GM12872 (cell line): ENCODE data around the gene PERM1.

Experiments
- TF ChIP-seq, protein P1 (sequence below): IDR thresholded peaks from 3 replicates; pipeline ENCODE4 v1.5.1; 2011; ENCODE audit warnings: low read depth, mild to moderate bottlenecking, low read length, moderate library complexity; ENCODE audit not compliant: insufficient read depth

Gene PERM1

DNA sequence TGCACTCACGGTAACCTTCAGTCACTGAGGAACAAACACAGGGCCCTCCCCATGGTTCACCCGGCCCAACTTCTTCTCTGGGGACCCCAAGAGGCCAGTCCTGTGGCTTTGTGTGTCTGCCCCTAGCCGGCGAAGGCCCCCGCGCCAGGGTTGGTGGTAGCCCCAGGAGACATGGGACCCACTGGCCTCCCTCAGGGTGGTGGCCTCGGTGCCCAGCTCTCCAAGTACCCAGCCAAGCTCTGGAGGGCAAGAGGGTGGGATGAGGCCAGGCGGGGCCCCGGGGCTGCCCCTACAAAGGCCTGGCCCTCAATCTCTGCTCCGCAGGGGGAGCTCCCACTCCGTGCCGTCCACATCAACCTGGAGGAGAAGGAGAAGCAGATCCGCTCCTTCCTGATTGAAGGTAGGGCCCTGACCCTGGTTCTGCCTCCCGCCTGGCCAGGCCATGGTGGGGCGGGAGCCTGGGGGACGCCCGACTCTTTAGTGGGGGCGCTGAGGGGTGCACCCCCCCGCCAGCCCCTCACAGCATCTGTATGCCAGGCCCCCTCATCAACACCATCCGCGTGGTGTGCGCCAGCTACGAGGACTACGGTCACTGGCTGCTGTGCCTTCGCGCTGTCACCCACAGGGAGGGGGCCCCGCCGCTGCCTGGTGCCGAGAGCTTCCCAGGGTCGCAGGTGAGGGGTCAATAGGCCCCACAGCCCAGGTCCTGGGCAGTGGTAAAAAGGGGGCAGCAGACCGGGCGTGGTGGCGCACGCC, 10.0 kb downstream of the PERM1 start:
- TF ChIP-seq, protein P1, sequence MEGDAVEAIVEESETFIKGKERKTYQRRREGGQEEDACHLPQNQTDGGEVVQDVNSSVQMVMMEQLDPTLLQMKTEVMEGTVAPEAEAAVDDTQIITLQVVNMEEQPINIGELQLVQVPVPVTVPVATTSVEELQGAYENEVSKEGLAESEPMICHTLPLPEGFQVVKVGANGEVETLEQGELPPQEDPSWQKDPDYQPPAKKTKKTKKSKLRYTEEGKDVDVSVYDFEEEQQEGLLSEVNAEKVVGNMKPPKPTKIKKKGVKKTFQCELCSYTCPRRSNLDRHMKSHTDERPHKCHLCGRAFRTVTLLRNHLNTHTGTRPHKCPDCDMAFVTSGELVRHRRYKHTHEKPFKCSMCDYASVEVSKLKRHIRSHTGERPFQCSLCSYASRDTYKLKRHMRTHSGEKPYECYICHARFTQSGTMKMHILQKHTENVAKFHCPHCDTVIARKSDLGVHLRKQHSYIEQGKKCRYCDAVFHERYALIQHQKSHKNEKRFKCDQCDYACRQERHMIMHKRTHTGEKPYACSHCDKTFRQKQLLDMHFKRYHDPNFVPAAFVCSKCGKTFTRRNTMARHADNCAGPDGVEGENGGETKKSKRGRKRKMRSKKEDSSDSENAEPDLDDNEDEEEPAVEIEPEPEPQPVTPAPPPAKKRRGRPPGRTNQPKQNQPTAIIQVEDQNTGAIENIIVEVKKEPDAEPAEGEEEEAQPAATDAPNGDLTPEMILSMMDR: no peak

DNA sequence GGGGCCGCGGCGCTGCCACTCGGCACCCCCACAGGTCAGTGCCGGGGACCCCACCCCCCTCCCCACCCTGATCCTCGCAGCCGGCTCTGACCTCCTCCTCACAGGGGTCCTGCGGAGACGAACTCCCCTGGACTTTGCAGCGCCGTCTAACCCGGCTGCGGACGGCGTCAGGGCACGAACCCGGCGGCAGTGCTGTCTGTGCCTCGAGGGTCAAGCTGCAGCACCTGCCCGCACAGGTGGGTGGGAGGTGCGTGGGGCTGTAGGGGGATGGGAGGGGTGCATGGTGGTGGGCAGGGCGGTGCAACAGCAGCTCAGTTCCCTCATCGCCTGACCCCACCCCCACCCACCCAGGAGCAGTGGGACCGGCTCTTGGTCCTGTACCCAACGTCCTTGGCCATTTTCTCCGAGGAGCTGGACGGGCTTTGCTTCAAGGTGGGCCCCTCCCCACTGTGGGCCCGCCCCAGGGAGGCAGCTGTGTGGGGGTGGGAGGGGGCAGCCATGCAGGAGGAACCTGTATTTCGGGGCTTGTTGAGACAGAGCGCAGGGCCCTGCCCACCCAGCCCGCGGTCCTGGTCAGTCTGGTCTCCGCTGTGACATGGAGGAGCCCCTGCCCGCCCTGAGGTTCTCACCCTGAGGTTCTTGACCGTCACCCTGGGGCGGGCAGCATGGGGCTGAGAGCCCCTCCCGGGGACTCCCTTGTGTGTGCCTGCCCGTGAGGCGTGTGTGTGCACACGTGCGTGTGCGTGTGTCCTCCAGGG, 10.7 kb downstream of the PERM1 start:
- TF ChIP-seq, protein P1: no peak

DNA sequence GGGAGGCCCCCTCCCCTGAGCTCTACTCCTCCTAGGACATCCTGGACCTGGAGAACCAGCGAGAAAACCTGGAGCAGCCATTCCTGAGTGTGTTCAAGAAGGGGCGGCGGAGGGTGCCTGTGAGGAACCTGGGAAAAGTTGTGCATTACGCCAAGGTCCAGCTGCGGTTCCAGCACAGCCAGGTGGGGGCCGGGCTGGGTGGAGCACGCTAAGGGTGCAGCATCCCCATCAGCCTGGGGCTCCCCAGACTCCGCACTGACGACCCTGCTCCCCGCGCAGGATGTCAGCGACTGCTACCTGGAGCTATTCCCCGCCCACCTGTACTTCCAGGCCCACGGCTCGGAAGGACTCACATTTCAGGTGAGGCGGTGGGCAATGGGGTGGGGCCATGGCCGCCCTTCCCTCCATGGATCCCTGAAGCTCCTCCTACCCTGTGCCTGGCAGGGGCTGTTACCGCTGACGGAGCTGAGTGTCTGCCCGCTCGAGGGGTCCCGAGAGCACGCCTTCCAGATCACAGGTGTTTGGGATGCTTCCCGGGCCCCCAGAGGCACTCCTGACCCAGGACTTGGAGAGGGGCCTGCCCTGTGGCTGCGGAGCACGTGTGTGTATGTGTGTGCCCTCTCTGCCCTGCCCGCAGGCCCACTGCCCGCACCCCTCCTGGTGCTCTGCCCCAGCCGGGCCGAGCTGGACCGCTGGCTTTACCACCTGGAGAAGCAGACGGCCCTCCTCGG, 11.5 kb downstream of the PERM1 start:
- TF ChIP-seq, protein P1: no peak

DNA sequence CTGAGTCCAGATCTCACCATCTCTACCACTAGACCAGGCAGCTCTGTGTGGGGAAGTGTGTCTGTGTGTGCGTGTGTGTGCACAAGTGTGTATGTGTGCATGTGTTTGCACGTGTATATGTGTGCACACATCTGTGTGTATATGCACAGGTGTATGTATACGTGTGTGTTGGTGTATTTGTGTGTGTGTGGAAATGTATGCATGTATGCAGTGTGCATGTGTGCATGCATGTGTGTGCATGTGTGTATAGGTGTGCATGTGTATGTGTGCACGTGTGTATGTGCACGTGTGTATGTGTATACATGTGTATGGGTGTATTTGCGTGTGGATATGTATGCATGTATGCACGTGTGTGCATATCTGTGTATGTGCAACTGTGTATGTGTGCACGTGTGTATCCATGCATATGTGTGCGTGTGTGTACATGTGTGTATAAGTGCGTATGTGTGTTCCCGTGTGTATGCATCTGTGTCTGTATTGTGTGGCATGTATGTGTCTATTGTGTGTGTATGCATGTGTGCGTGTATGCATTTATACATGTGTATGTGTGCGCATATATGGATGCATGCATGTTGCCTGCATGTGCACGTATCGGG, 12.5 kb downstream of the PERM1 start:
- TF ChIP-seq, protein P1: no peak

DNA sequence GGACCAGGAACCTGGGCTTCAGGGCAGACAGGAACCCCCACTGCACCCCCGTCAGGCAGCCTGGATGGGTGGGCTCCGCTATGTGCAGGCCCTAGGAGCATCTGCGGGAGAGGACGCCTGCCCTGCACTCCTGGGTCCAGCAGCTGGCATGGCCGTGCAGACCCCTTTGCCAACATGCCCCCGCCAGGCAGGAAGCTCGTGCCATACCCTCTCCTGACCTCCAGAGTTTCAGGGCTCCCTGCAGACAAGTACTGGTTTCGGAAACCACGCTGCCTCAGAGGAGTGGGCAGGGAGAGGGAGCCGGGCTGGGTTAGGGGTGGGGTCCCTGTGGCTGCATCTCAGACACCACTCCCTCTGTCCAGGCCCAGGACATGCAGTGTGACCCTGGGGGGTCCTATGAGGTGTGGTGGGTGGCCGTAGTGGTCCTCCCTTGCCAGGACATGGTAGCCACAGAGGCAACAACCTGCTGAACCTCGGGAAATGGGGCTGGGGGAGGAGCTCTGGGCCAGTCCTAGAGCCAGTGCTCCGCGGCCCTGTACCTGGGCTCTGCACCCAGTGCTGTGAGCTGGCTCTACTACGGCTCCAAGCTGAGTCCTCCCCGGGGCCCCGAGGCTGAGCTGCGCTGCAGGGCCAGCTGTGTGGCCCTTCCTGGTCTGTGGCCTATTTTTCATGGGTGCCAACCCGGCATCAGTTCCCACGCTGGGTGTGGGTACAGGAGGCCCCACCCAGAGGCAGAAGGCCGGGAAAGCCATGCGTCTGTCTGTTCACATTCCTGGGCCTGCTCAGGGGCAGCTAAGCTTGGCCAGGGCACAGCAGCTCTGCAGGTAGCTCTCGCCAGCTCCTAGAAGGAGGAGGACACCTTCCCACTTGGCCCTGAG, 14.2 kb downstream of the PERM1 start:
- TF ChIP-seq, protein P1: no peak

DNA sequence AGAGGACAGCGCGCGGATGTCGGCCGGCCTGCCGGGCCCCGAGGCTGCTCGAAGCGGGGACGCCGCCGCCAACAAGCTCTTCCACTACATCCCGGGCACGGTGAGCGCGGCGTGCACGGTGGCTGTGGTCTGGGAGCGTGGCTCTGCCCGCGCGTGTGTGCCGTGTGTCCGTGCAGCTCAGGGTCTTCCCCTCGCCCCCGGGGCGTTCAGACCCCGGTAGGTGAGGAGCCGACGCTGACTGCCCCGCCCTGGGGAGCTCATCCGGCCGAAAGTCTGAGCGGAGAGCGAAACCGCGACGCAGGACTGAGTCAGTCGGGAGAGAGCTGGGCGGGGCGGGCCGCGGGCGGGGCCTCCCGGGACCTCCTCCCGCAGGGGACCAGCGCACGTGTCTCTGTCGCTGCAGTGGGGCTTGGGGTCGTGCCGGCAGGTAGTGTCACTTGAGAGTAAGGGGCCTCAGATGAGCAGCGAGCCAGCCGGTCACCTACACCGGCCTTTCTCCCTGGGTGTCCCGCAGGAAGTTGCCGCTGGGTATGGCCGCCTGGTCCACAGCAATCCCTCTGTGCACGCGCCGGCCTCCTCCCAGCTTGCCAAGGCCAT, 15.1 kb downstream of the PERM1 start:
- TF ChIP-seq, protein P1: no peak
